HepG2 (cell line): ENCODE measurements around the gene OSBPL2. TPM values are rescaled to one million over a fixed set of nuclear protein-coding genes. Genes with fewer than 3 reads are reported as not detected.

Source experiments
- ARID2 ChIP-seq: sonication (generic); formaldehyde crosslinking; IDR thresholded peaks from 2 replicates; pipeline ENCODE4 v1.8.1; 2022; ENCODE audit warnings: mild to moderate bottlenecking, missing genetic modification reagents, borderline replicate concordance
- DDIT3 ChIP-seq: sonication (generic); formaldehyde crosslinking; IDR thresholded peaks from 2 replicates; pipeline ENCODE4 v1.4.0; 2020; ENCODE audit warnings: mild to moderate bottlenecking, missing genetic modification reagents
- DMTF1 ChIP-seq: sonication (generic); formaldehyde crosslinking; IDR thresholded peaks from 2 replicates; pipeline ENCODE4 v1.4.0; 2020; ENCODE audit warnings: mild to moderate bottlenecking, missing genetic modification reagents
- ETV6 ChIP-seq: sonication (generic); formaldehyde crosslinking; conservative IDR thresholded peaks from 2 replicates; pipeline ENCODE4 v1.4.0; 2020; ENCODE audit warnings: missing genetic modification reagents
- GMEB2 ChIP-seq: IDR thresholded peaks from 2 replicates; pipeline ENCODE4 v1.6.1; 2016; ENCODE audit warnings: missing biosample characterization, missing genetic modification reagents, low read depth
- HINFP ChIP-seq: sonication (generic); formaldehyde crosslinking; IDR thresholded peaks from 2 replicates; pipeline ENCODE4 v1.4.0; 2020; ENCODE audit warnings: low read depth, mild to moderate bottlenecking, missing genetic modification reagents
- HNRNPUL1 ChIP-seq: fragments of 200-400 bp; formaldehyde crosslinking; IDR thresholded peaks from 2 replicates; pipeline ENCODE4 v1.6.1; 2017; ENCODE audit warnings: low read depth, mild to moderate bottlenecking, low read length, moderate library complexity
- MAFG ChIP-seq: sonication (generic); formaldehyde crosslinking; IDR thresholded peaks from 2 replicates; pipeline ENCODE4 v1.5.1; 2020; ENCODE audit warnings: mild to moderate bottlenecking, missing genetic modification reagents
- MLX ChIP-seq: IDR thresholded peaks from 2 replicates; pipeline ENCODE4 v1.6.1; 2016
- SIX1 ChIP-seq: sonication (generic); formaldehyde crosslinking; IDR thresholded peaks from 2 replicates; pipeline ENCODE4 v1.4.0; 2020; ENCODE audit warnings: missing genetic modification reagents, borderline replicate concordance
- SRSF1 ChIP-seq: fragments of 200-400 bp; formaldehyde crosslinking; optimal IDR thresholded peaks from 2 replicates; pipeline ENCODE3; 2017; ENCODE audit warnings: mild to moderate bottlenecking, low read depth, low read length, moderate library complexity
- STAT5B ChIP-seq: sonication (generic); formaldehyde crosslinking; IDR thresholded peaks from 2 replicates; pipeline ENCODE4 v1.4.0; 2020; ENCODE audit warnings: missing genetic modification reagents
- ZBTB44 ChIP-seq: sonication (generic); formaldehyde crosslinking; IDR thresholded peaks from 2 replicates; pipeline ENCODE4 v1.4.0; 2020; ENCODE audit warnings: missing genetic modification reagents
- ZEB1 ChIP-seq: IDR thresholded peaks from 2 replicates; pipeline ENCODE4 v1.6.1; 2012; ENCODE audit warnings: mild to moderate bottlenecking, low read depth, inconsistent platforms; ENCODE audit not compliant: insufficient replicate concordance
- ZNF10 ChIP-seq: sonication (generic); formaldehyde crosslinking; IDR thresholded peaks from 2 replicates; pipeline ENCODE4 v1.4.0; 2020; ENCODE audit warnings: mild to moderate bottlenecking, low read depth, missing genetic modification reagents, borderline replicate concordance
- ZNF260 ChIP-seq: sonication (generic); formaldehyde crosslinking; IDR thresholded peaks from 2 replicates; pipeline ENCODE4 v1.4.0; 2020; ENCODE audit warnings: missing genetic modification reagents, low read depth, mild to moderate bottlenecking, borderline replicate concordance
- ZNF563 ChIP-seq: sonication (generic); formaldehyde crosslinking; IDR thresholded peaks from 2 replicates; pipeline ENCODE4 v1.8.0; 2022; ENCODE audit warnings: mild to moderate bottlenecking, moderate library complexity, missing genetic modification reagents
- ZNF749 ChIP-seq: sonication (generic); formaldehyde crosslinking; IDR thresholded peaks from 2 replicates; pipeline ENCODE4 v1.8.0; 2022; ENCODE audit warnings: mild to moderate bottlenecking, missing genetic modification reagents, moderate library complexity, borderline replicate concordance
- ZNF883 ChIP-seq: sonication (generic); formaldehyde crosslinking; IDR thresholded peaks from 2 replicates; pipeline ENCODE4 v1.5.1; 2020; ENCODE audit warnings: mild to moderate bottlenecking, missing genetic modification reagents; ENCODE audit errors: not compliant biosample characterization
- polyA plus RNA-seq, 8 experiments: library from polyadenylated mRNA; depleted of rRNA in 3 of 8; stranded (reverse) in 7 of 8; unstranded in 1 of 8; fragments of >200 nt; fragmentation: Illumina TruSeq in 4 of 8; extraction: Trizol in 4 of 8; gene quantifications; 2 replicates each; pipeline versions ENCODE4 v1.2.1 to v1.2.3, GENCODE V29; 2011 to 2016; ENCODE audit warnings: low read depth in 4 of 8, missing spikeins in 1 of 8, mixed read lengths in 1 of 8; ENCODE audit not compliant: insufficient read depth in 1 of 8
- total RNA-seq, 5 experiments: library from RNA; depleted of rRNA; stranded (reverse); fragments of >200 nt; fragmentation: Illumina TruSeq; extraction: Trizol; gene quantifications; 2 replicates each; pipeline ENCODE4 v1.2.3, GENCODE V29; 2016; ENCODE audit warnings: low read depth in 1 of 5

Gene OSBPL2
- total and polyA plus RNA-seq, 2 of the 13 experiments (the other 11 are each of a cell fraction or from before 2014, with no cell fraction given), result 18.5 to 37.4 TPM

GRCh38 chr20:62237801-62238568 lies at the start of gene OSBPL2 (continued):
- TF ChIP-seq DMTF1 (CRISPR knock-in tag) (no peak), ZNF883 (CRISPR knock-in tag) (peak; percentile 85), ETV6 (CRISPR knock-in tag) (no peak), ZNF749 (CRISPR knock-in tag) (no peak), HINFP (CRISPR knock-in tag) (no peak), ZNF10 (CRISPR knock-in tag) (no peak), MAFG (no peak), ZEB1 (peak; percentile 94), HNRNPUL1 (no peak), SRSF1 (no peak), ARID2 (CRISPR knock-in tag) (no peak), GMEB2 (CRISPR knock-in tag) (no peak), STAT5B (CRISPR knock-in tag) (no peak), SIX1 (CRISPR knock-in tag) (no peak), ZNF563 (CRISPR knock-in tag) (no peak), MLX (peak; percentile 49), ZNF260 (CRISPR knock-in tag) (no peak), DDIT3 (CRISPR knock-in tag) (no peak; the same call in 1 of the 2 replicates), ZBTB44 (CRISPR knock-in tag) (no peak)
